Liver (tissue), 9 donors: Measurements from ENCODE around the gene TLE7. TPM values are rescaled to one million over a fixed set of nuclear protein-coding genes. Genes with fewer than 3 reads are reported as not detected.

ENCODE experiments used
- DNase-seq: peaks from one replicate; pipeline ENCODE4 v3.0.0-alpha.2; 2017; ENCODE audit warnings: low spot score
- H3K27ac ChIP-seq, 2 donors: one replicate each; pipeline ENCODE4 v1.7.0; 2013; ENCODE audit warnings: inconsistent platforms in 2 of 2, low read length in 2 of 2, control low read depth in 1 of 2, low read depth in 1 of 2, mild to moderate bottlenecking in 1 of 2
- H3K27me3 ChIP-seq, 4 donors: one replicate each; pipeline versions ENCODE4 v1.6.1 to v1.7.0; 2013; ENCODE audit warnings: low read length in 3 of 4, inconsistent platforms in 1 of 4, mild to moderate bottlenecking in 1 of 4, moderate library complexity in 1 of 4; ENCODE audit not compliant: control insufficient read depth in 4 of 4, insufficient read depth in 4 of 4
- H3K36me3 ChIP-seq, 4 donors: one replicate each; pipeline versions ENCODE4 v1.6.1 to v1.7.0; 2013; ENCODE audit warnings: low read length in 3 of 4, mild to moderate bottlenecking in 3 of 4, low read depth in 1 of 4, moderate library complexity in 1 of 4; ENCODE audit not compliant: control insufficient read depth in 4 of 4, insufficient read depth in 3 of 4
- H3K4me1 ChIP-seq, 4 donors: one replicate each; pipeline versions ENCODE4 v1.6.1 to v1.7.0; 2013; ENCODE audit warnings: low read length in 3 of 4, mild to moderate bottlenecking in 3 of 4, moderate library complexity in 1 of 4; ENCODE audit not compliant: control insufficient read depth in 4 of 4, insufficient read depth in 4 of 4
- H3K4me3 ChIP-seq, 3 donors: one replicate each; pipeline versions ENCODE4 v1.6.1 to v1.7.0; 2013; ENCODE audit warnings: low read length in 3 of 3, control low read depth in 1 of 3, low read depth in 1 of 3, mild to moderate bottlenecking in 1 of 3
- H3K9ac ChIP-seq, 2 donors: one replicate each; pipeline ENCODE4 v1.7.0; 2013; ENCODE audit warnings: low read length in 2 of 2, mild to moderate bottlenecking in 2 of 2, moderate library complexity in 2 of 2, control low read depth in 1 of 2, low read depth in 1 of 2
- H3K9me3 ChIP-seq, 4 donors: one replicate each; pipeline versions ENCODE4 v1.6.1 to v1.7.0; 2013; ENCODE audit warnings: low read length in 3 of 4; ENCODE audit not compliant: control insufficient read depth in 4 of 4
- ATF3 ChIP-seq: IDR thresholded peaks from 2 replicates; pipeline ENCODE4 v1.6.1; 2016; ENCODE audit warnings: antibody characterized with exemption
- CTCF ChIP-seq: fragments of 150-350 bp; IDR thresholded peaks from 2 replicates; pipeline ENCODE4 v1.5.1; 2017; ENCODE audit warnings: improper control_type of control experiment, low read depth, low read length; ENCODE audit not compliant: missing input control
- EGR1 ChIP-seq, 2 donors: IDR thresholded peaks; 2 replicates each; pipeline ENCODE4 v1.6.1; 2016 to 2018; ENCODE audit warnings: antibody characterized with exemption in 2 of 2, low read depth in 2 of 2
- FOXA1 ChIP-seq: IDR thresholded peaks from 2 replicates; pipeline ENCODE4 v1.6.1; 2016; ENCODE audit warnings: antibody characterized with exemption
- GABPA ChIP-seq, 2 donors: IDR thresholded peaks in 1 of 2; conservative IDR thresholded peaks in 1 of 2; 2 replicates each; pipeline ENCODE4 v1.6.1; 2016; ENCODE audit warnings: antibody characterized with exemption in 2 of 2, mild to moderate bottlenecking in 1 of 2, moderate library complexity in 1 of 2
- HNF4A ChIP-seq, 2 donors: conservative IDR thresholded peaks; 2 replicates each; pipeline ENCODE4 v1.6.1; 2016; ENCODE audit warnings: antibody characterized with exemption in 2 of 2, mild to moderate bottlenecking in 2 of 2
- HNF4G ChIP-seq: IDR thresholded peaks from 2 replicates; pipeline ENCODE4 v1.6.1; 2016; ENCODE audit warnings: antibody characterized with exemption
- JUND ChIP-seq, 2 donors: IDR thresholded peaks; 2 replicates each; pipeline ENCODE4 v1.6.1; 2016; ENCODE audit warnings: antibody characterized with exemption in 2 of 2
- MAX ChIP-seq: IDR thresholded peaks from 2 replicates; pipeline ENCODE4 v1.6.1; 2016; ENCODE audit warnings: antibody characterized with exemption
- RAD21 ChIP-seq, 2 donors: IDR thresholded peaks; 2 replicates each; pipeline ENCODE4 v1.6.1; 2016; ENCODE audit warnings: antibody characterized with exemption in 2 of 2, mild to moderate bottlenecking in 2 of 2
- RXRA ChIP-seq, 2 donors: IDR thresholded peaks; 2 replicates each; pipeline ENCODE4 v1.6.1; 2017 to 2018; ENCODE audit warnings: antibody characterized with exemption in 2 of 2, mild to moderate bottlenecking in 1 of 2
- SP1 ChIP-seq: IDR thresholded peaks from 2 replicates; pipeline ENCODE4 v1.6.1; 2018; ENCODE audit warnings: antibody characterized with exemption, mild to moderate bottlenecking
- YY1 ChIP-seq: IDR thresholded peaks from 2 replicates; pipeline ENCODE4 v1.6.1; 2016; ENCODE audit warnings: antibody characterized with exemption, mild to moderate bottlenecking
- ZBTB33 ChIP-seq: IDR thresholded peaks from 2 replicates; pipeline ENCODE4 v1.6.1; 2016; ENCODE audit warnings: antibody characterized with exemption
- WGBS: extraction: QIAGEN DNeasy Blood & Tissue Kit; methylation state at CpG from one replicate; pipeline ENCODE4 v1.1.7; 2013; 5-methylcytosine and 5-hydroxymethylcytosine counted together
- polyA plus RNA-seq, 2 donors: library from polyadenylated mRNA; stranded (reverse) in 1 of 2; unstranded in 1 of 2; fragments of 200-250 nt in 1 of 2; fragments of >200 nt in 1 of 2; fragmentation: Nextera tagmentation in 1 of 2; extraction: Ambion mirVana in 1 of 2; gene quantifications; one replicate each; pipeline versions ENCODE4 v1.2.1 to v1.2.3, GENCODE V29; 2013 to 2015
- total RNA-seq, 2 donors: library from RNA; depleted of rRNA; stranded (reverse); fragments of >200 nt; gene quantifications; one replicate each; pipeline ENCODE4 v1.2.3, GENCODE V29; 2014
- donor health status: healthy.
- donor health status: healthy.
- donor health status: healthy.
- donor health status: healthy.
- donor health status: healthy.

TLE7 gene
- total and polyA plus RNA-seq, 4 donors, result not detected

DNA sequence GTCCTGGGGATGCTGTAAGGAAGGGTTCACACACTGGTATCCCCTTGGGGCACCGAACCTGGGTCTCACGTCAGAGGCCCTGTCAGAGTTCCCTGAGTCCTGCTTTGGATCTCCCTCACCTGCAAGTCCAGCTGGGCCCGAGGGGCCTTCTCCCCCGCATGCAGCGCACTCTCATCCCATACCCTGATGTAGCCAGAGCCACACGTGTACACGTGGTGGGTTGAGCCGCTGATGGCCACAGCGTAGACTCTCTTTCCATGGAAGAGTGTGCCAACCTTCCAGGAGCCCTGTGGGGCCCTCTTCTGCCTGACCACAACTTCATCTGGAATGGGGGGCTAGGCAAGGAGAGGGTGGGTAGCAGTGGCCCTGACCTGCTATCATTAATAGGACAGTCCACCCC is 9.9 kb downstream of the TLE7 start:
- H3K36me3 ChIP-seq, result no peaks in the 10 kb centered on the region
- no peak for DNase-seq
- WGBS, result 91% methylated on average over 9 of the region's 9 CpGs
- H3K9ac ChIP-seq, result no peak overlapping the region
- peaks cover 0 to 4% (median 2%) of the 10 kb centered on the region in 4 donors for H3K9me3 ChIP-seq
- no peak overlapping the region for H3K27ac ChIP-seq
- no peak overlapping the region for H3K4me3 ChIP-seq
- no peaks in the 10 kb centered on the region for H3K4me1 ChIP-seq
- no peak for TF ChIP-seq YY1
- TF ChIP-seq GABPA (IDR thresholded peaks at IDR 0.05 in 1 of 2, conservative IDR thresholded peaks at IDR 0.05 in 1 of 2), result no peak
- TF ChIP-seq FOXA1, result no peak
- no peak for TF ChIP-seq HNF4A (conservative IDR thresholded peaks at IDR 0.05)
- no peak for TF ChIP-seq ATF3
- no peak for TF ChIP-seq CTCF
- no peak for TF ChIP-seq ZBTB33
- TF ChIP-seq JUND (IDR thresholded peaks at IDR 0.05), result no peak
- no peak for TF ChIP-seq HNF4G
- no peak for TF ChIP-seq EGR1 (IDR thresholded peaks at IDR 0.05; ENCODE audit: low read depth in 2 of 2)
- no peak for TF ChIP-seq RAD21 (IDR thresholded peaks at IDR 0.05)
- TF ChIP-seq MAX, result no peak
- H3K27me3 ChIP-seq, result peaks cover 0 to 3% (median 2%) of the 10 kb centered on the region in 4 donors

GRCh38 chr16:71431176-71431575 is 10.7 kb downstream of the TLE7 start:
- Histone ChIP-seq H3K27ac (no peak overlapping the region), H3K4me1 (no peaks in the 10 kb centered on the region), H3K9ac (no peak overlapping the region), H3K9me3 (peaks cover 1 to 4% (median 2%) of the 10 kb centered on the region in 4 donors), H3K4me3 (no peak overlapping the region), H3K36me3 (no peaks in the 10 kb centered on the region), H3K27me3 (peaks cover 0 to 6% (median 4%) of the 10 kb centered on the region in 4 donors)
- WGBS, result 85% methylated on average over 14 of the region's 14 CpGs
- no peak for DNase-seq
- no peak for TF ChIP-seq HNF4A (conservative IDR thresholded peaks at IDR 0.05)
- no peak for TF ChIP-seq ZBTB33
- TF ChIP-seq FOXA1, result no peak
- no peak for TF ChIP-seq SP1
- no peak for TF ChIP-seq RXRA (IDR thresholded peaks at IDR 0.05)
- no peak for TF ChIP-seq MAX
